H1 (cell line): ENCODE results near the gene SEC14L5. TPM values are rescaled to one million over a fixed set of nuclear protein-coding genes. Genes with fewer than 3 reads are reported as not detected.

ENCODE experiments used
- CTCF ChIA-PET: fragments of 300-600 bp; sonication (Branson Sonifier 250); formaldehyde crosslinking; loops from one replicate; lab custom pipeline; 2021; ENCODE audit not compliant: partially characterized antibody; lab: Charles Lee
- POLR2A ChIA-PET: fragments of 300-600 bp; sonication (Branson Sonifier 250); formaldehyde crosslinking; loops from one replicate; lab custom pipeline; 2021; ENCODE audit warnings: inconsistent platforms; ENCODE audit not compliant: partially characterized antibody; lab: Charles Lee
- DNase-seq, 2 experiments: peaks; one replicate each; pipeline versions ENCODE4 v3.0.0 to v3.0.0-alpha.2; 2010 to 2022; ENCODE audit warnings: low spot score in 2 of 2, low read depth in 1 of 2, mixed read lengths in 1 of 2
- FAIRE-seq: peaks from 2 replicates; lab custom pipeline; 2011; peaks lifted over from hg19 to GRCh38; lab: Jason Lieb, UNC
- H2AFZ ChIP-seq: 2 replicates; pipeline ENCODE4 v1.8.1; 2012; ENCODE audit warnings: low read length, inconsistent platforms
- H2AK5ac ChIP-seq: 2 replicates; pipeline ENCODE4 v1.6.1; 2013; ENCODE audit warnings: low read depth, low read length
- H2BK120ac ChIP-seq: replicated peaks from 2 replicates; pipeline ENCODE3; 2013; ENCODE audit warnings: low read depth, low read length, inconsistent platforms
- H2BK12ac ChIP-seq: 2 replicates; pipeline ENCODE4 v1.6.1; 2013; ENCODE audit warnings: low read depth, low read length
- H2BK15ac ChIP-seq: 2 replicates; pipeline ENCODE4 v1.6.1; 2013; ENCODE audit warnings: low read length
- H2BK20ac ChIP-seq: 2 replicates; pipeline ENCODE4 v1.6.1; 2013; ENCODE audit warnings: low read length
- H2BK5ac ChIP-seq: 2 replicates; pipeline ENCODE4 v1.6.1; 2013; ENCODE audit warnings: low read depth, low read length
- H3K14ac ChIP-seq: 2 replicates; pipeline ENCODE4 v1.6.1; 2013; ENCODE audit warnings: inconsistent platforms; ENCODE audit not compliant: insufficient read length
- H3K18ac ChIP-seq: 2 replicates; pipeline ENCODE4 v1.6.1; 2013; ENCODE audit warnings: low read length; ENCODE audit errors: extremely low read depth
- H3K23ac ChIP-seq: 2 replicates; pipeline ENCODE4 v1.6.1; 2013; ENCODE audit warnings: inconsistent platforms; ENCODE audit not compliant: insufficient read length
- H3K23me2 ChIP-seq: 2 replicates; pipeline ENCODE4 v1.6.1; 2013; ENCODE audit warnings: low read depth, low read length
- H3K27ac ChIP-seq: 2 replicates; pipeline ENCODE4 v1.6.1; 2011; ENCODE audit warnings: low read depth, low read length, inconsistent platforms
- H3K27me3 ChIP-seq, 4 experiments: replicated peaks in 1 of 4; 1 replicate in 1 of 4; 2 replicates in 3 of 4; pipeline versions ENCODE4 v1.6.1 to v1.8.1; 2011 to 2013; ENCODE audit warnings: low read length in 3 of 4, mild to moderate bottlenecking in 3 of 4, inconsistent platforms in 2 of 4, mixed read lengths in 2 of 4, moderate library complexity in 1 of 4; ENCODE audit not compliant: control insufficient read depth in 3 of 4, insufficient read depth in 3 of 4; ENCODE audit errors: extremely low read depth in 1 of 4
- H3K36me3 ChIP-seq, 4 experiments: 2 replicates each; pipeline versions ENCODE4 v1.6.1 to v1.8.1; 2011 to 2013; ENCODE audit warnings: mild to moderate bottlenecking in 4 of 4, low read length in 3 of 4, moderate library complexity in 2 of 4, control low read depth in 1 of 4, inconsistent platforms in 1 of 4; ENCODE audit not compliant: insufficient read depth in 4 of 4, control insufficient read depth in 2 of 4
- H3K4ac ChIP-seq: replicated peaks from 2 replicates; pipeline ENCODE3; 2013; ENCODE audit warnings: low read length, low read depth, mixed read lengths, inconsistent platforms; ENCODE audit not compliant: insufficient read length
- H3K4me1 ChIP-seq, 4 experiments: replicated peaks in 1 of 4; 1 replicate in 1 of 4; 2 replicates in 3 of 4; pipeline versions ENCODE4 v1.6.1 to v1.8.1; 2011 to 2013; ENCODE audit warnings: low read length in 3 of 4, inconsistent platforms in 2 of 4, mixed read lengths in 1 of 4; ENCODE audit not compliant: insufficient read depth in 4 of 4, control insufficient read depth in 3 of 4
- H3K4me2 ChIP-seq, 2 experiments: 2 replicates each; pipeline versions ENCODE4 v1.6.1 to v1.8.1; 2011 to 2013; ENCODE audit warnings: low read depth in 2 of 2, low read length in 2 of 2, control low read depth in 1 of 2, inconsistent platforms in 1 of 2, mild to moderate bottlenecking in 1 of 2; ENCODE audit not compliant: insufficient read depth in 1 of 2
- H3K4me3 ChIP-seq, 4 experiments: fragments of 200-600, 300-600 bp in 1 of 4; sonication (generic), shearing (Covaris generic), sonication (Bioruptor Twin) in 1 of 4; 2 replicates each; pipeline versions ENCODE4 v1.5.1 to v1.8.1; 2011 to 2016; ENCODE audit warnings: low read length in 4 of 4, low read depth in 3 of 4, control low read depth in 2 of 4, inconsistent platforms in 2 of 4, mild to moderate bottlenecking in 2 of 4, mixed read lengths in 1 of 4, moderate library complexity in 1 of 4; ENCODE audit not compliant: insufficient read depth in 2 of 4; ENCODE audit errors: extremely low read depth in 1 of 4
- H3K56ac ChIP-seq: replicated peaks from 2 replicates; pipeline ENCODE3; 2013; ENCODE audit warnings: low read depth, mild to moderate bottlenecking, mixed read lengths, low read length, inconsistent platforms; ENCODE audit not compliant: insufficient read length
- H3K79me1 ChIP-seq: 2 replicates; pipeline ENCODE4 v1.6.1; 2013; ENCODE audit warnings: low read depth, low read length, control low read depth
- H3K79me2 ChIP-seq, 2 experiments: 2 replicates each; pipeline versions ENCODE4 v1.6.1 to v1.8.1; 2012 to 2013; ENCODE audit warnings: low read length in 2 of 2, mild to moderate bottlenecking in 2 of 2, inconsistent platforms in 1 of 2; ENCODE audit not compliant: insufficient read depth in 2 of 2, control insufficient read depth in 1 of 2
- H3K9ac ChIP-seq, 4 experiments: replicated peaks in 1 of 4; 1 replicate in 1 of 4; 2 replicates in 3 of 4; pipeline versions ENCODE4 v1.6.1 to v1.8.1; 2011 to 2013; ENCODE audit warnings: low read depth in 3 of 4, low read length in 3 of 4, control low read depth in 2 of 4, mild to moderate bottlenecking in 2 of 4, moderate library complexity in 2 of 4, inconsistent platforms in 1 of 4; ENCODE audit errors: extremely low read depth in 1 of 4
- H3K9me3 ChIP-seq, 2 experiments: 2 replicates each; pipeline versions ENCODE4 v1.6.1 to v1.8.1; 2012 to 2013; ENCODE audit warnings: mild to moderate bottlenecking in 2 of 2, moderate library complexity in 2 of 2, control low read depth in 1 of 2, inconsistent platforms in 1 of 2, low read depth in 1 of 2, low read length in 1 of 2, mixed read lengths in 1 of 2; ENCODE audit not compliant: insufficient read depth in 2 of 2
- H4K20me1 ChIP-seq, 2 experiments: replicated peaks in 1 of 2; 2 replicates each; pipeline versions ENCODE3 to v1.8.1; 2011 to 2013; ENCODE audit warnings: inconsistent platforms in 2 of 2, low read length in 2 of 2, mild to moderate bottlenecking in 1 of 2; ENCODE audit not compliant: insufficient read depth in 2 of 2, control insufficient read depth in 1 of 2
- H4K5ac ChIP-seq: 2 replicates; pipeline ENCODE4 v1.6.1; 2013; ENCODE audit warnings: low read length, low read depth, mixed read lengths, inconsistent platforms; ENCODE audit not compliant: insufficient read length
- H4K8ac ChIP-seq: 2 replicates; pipeline ENCODE4 v1.8.0; 2013; ENCODE audit warnings: mild to moderate bottlenecking, moderate library complexity, low read length, inconsistent platforms; ENCODE audit not compliant: insufficient read depth; ENCODE audit errors: extremely low read depth
- H4K91ac ChIP-seq: replicated peaks from 2 replicates; pipeline ENCODE3; 2013; ENCODE audit warnings: low read length, mixed read lengths, inconsistent platforms; ENCODE audit not compliant: insufficient read length
- RFX5 ChIP-seq: IDR thresholded peaks from 2 replicates; pipeline ENCODE4 v1.6.1; 2011; ENCODE audit warnings: low read depth, low read length, improper control_type of control experiment, borderline replicate concordance
- SIN3A ChIP-seq, 2 experiments: IDR thresholded peaks in 1 of 2; conservative IDR thresholded peaks in 1 of 2; 2 replicates each; pipeline ENCODE4 v1.6.1; 2011 to 2012; ENCODE audit warnings: low read length in 2 of 2, improper control_type of control experiment in 1 of 2, low read depth in 1 of 2, mild to moderate bottlenecking in 1 of 2
- TCF12 ChIP-seq: IDR thresholded peaks from 2 replicates; pipeline ENCODE4 v1.6.1; 2011; ENCODE audit warnings: low read depth, mild to moderate bottlenecking, low read length
- WGBS, 2 experiments: shearing (Covaris generic) in 1 of 2; methylation state at CpG; one replicate each; pipeline versions ENCODE4 v1.1.6 to v1.1.7; 2013 to 2015; ENCODE audit warnings: low lambda C conversion rate in 2 of 2, mixed read lengths in 2 of 2, inconsistent platforms in 1 of 2, low coverage in 1 of 2, missing lambda C conversion rate in 1 of 2; ENCODE audit not compliant: insufficient replicate concordance in 2 of 2, insufficient coverage in 1 of 2, insufficient read length in 1 of 2; ENCODE audit errors: extremely low coverage in 1 of 2, missing lambda C conversion rate in 1 of 2; 5-methylcytosine and 5-hydroxymethylcytosine counted together
- polyA plus RNA-seq, 7 experiments: library from polyadenylated mRNA; depleted of rRNA in 3 of 7; stranded (reverse) in 5 of 7; unstranded in 2 of 7; fragments of >200 nt in 5 of 7; fragments of 200-250 nt in 2 of 7; gene quantifications; 1 replicate in 5 of 7; 2 replicates in 1 of 7; 4 replicates in 1 of 7; pipeline versions ENCODE4 v1.2.1 to v1.2.3, GENCODE V29; 2011 to 2013; ENCODE audit warnings: missing spikeins in 2 of 7, mixed read lengths in 2 of 7
- total RNA-seq: library from RNA; stranded (reverse); fragmentation: NEBNext Ultra II Directional; extraction: Animal tissue kit (Norgen Biotek cat#: 25700); gene quantifications from 2 replicates; pipeline ENCODE4 v1.2.1, GENCODE V29; 2021

SEC14L5 gene
- total and polyA plus RNA-seq, 2 of the 8 experiments (the other 6 are each of a cell fraction or from before 2014, with no cell fraction given): 1.9 to 3.0 TPM

DNA sequence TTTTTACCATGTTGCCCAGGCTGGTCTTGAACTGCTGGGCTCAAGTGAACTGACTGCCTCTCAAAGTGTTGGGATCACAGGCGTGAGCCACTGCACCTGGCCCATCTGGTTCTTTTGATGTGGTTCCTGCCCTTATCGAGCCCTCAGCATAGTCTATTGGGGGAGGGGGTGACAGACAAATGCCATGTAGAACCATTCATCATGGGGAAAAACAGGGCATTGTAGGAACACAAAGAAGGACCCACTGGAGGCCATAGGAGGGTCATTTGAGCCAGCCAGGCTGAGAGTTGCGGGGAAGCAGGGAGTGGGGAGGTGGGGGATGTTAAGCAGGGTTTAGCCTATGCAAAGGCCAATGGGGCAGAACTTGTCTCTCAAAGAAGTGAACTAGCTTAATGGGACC lies 11.9 kb downstream of the SEC14L5 start:
- 67% methylated on average over 3 of the region's 3 CpGs; no CpG with 5 or more reads in 1 of the 2 experiments for WGBS, 2 experiments
- CTCF ChIA-PET: interaction anchor here (0.7 to 2.2 kb wide), 3 partner anchors 13 to 89 kb away, joined by 4 to 9 read pairs (median 5); no protein-coding TSS in a partner anchor
- H2BK5ac ChIP-seq: peak overlapping the region; percentile 6; the same call in 1 of the 2 replicates
- H3K27ac ChIP-seq: 0 out of 2 replicates have a peak overlapping the region, but pooled peaks have one; percentile 30
- no peaks in the 10 kb centered on the region for H3K27me3 ChIP-seq
- peak overlapping the region; percentile 19 for H2BK120ac ChIP-seq
- H3K4me1 ChIP-seq: peaks cover 12 to 26% (median 19%) of the 10 kb centered on the region in 4 experiments
- H3K56ac ChIP-seq: no peak overlapping the region
- H4K91ac ChIP-seq: peak overlapping the region; percentile 25
- H3K18ac ChIP-seq: peak overlapping the region; percentile 81
- H3K23me2 ChIP-seq: no peaks in the 10 kb centered on the region; the same call in 1 of the 2 replicates
- H4K5ac ChIP-seq: no peak overlapping the region
- H4K20me1 ChIP-seq: no peaks in the 10 kb centered on the region
- no peaks in the 10 kb centered on the region for H3K79me2 ChIP-seq
- peak overlapping the region; percentile 68; the same call in 1 of the 2 replicates for H2AFZ ChIP-seq
- no peaks in the 10 kb centered on the region for H3K36me3 ChIP-seq
- H3K9me3 ChIP-seq: no peaks in the 10 kb centered on the region
- no peak overlapping the region; the same call in 1 of the 2 replicates for H4K8ac ChIP-seq
- no peak overlapping the region for H3K9ac ChIP-seq
- no peak overlapping the region for H3K14ac ChIP-seq
- no peaks in the 10 kb centered on the region for H3K79me1 ChIP-seq
- H3K23ac ChIP-seq: no peak overlapping the region
- peak overlapping the region; percentile 83; the same call in 1 of the 2 replicates for H2BK20ac ChIP-seq
- H2BK15ac ChIP-seq: no peak overlapping the region
- POLR2A ChIA-PET: interaction anchor here (1.0 to 2.5 kb wide), 5 partner anchors 10 to 115 kb away, joined by 3 to 9 read pairs (median 3); partner anchors contain the start of gene SEC14L5
- H3K4me2 ChIP-seq: peak overlapping the region; percentile 52 to 70
- TF ChIP-seq SIN3A (conservative IDR thresholded peaks at IDR 0.05 in 1 of 2, IDR thresholded peaks at IDR 0.05 in 1 of 2; ENCODE audit: low read depth in 1 of 2, low read length in 2 of 2) (peak in 1 of 2 experiments; percentile 52; a peak in 1 of 4 replicates), RFX5 (no peak), TCF12 (0 out of 2 replicates have a peak, but pooled peaks have one; percentile 64)
- peak overlapping the region; percentile 52 for H2BK12ac ChIP-seq
- FAIRE-seq (no peak), DNase-seq (no peak)
- peak overlapping the region in 1 of 4 experiments; percentile 3; a peak in 1 of 8 replicates for H3K4me3 ChIP-seq
- H3K4ac ChIP-seq: no peak overlapping the region
- H2AK5ac ChIP-seq: no peak overlapping the region; the same call in 1 of the 2 replicates
